ENCODE measurements around the gene DCAF5. TPM values are rescaled to one million over a fixed set of nuclear protein-coding genes. Genes with fewer than 3 reads are reported as not detected.

DCAF5 gene
- total RNA-seq = 8.4 and 11.1 TPM in 2 replicates

GRCh38 chr14:69152902-69153151 is at the start of gene DCAF5:
Gene DCAF5 (minus strand): TSS chr14:69153119. CDS start chr14:69152978, 141 bp downstream.

GRCh38 chr14:69191340-69192111 is 38.6 kb upstream of the DCAF5 start, which contains the start of gene EXD2:
Gene EXD2 (plus strand): TSS chr14:69191498. CDS start chr14:69209471, 17,973 bp downstream.

Other genes with a start within 250 kb of the DCAF5 start
- gene ACTN1, start 173.8 kb downstream of the DCAF5 start, total RNA-seq = 115 and 319 TPM in 2 replicates
- 18.6 and 22.2 TPM in 2 replicates for gene EXD2, start 38.4 kb upstream of the DCAF5 start, total RNA-seq
- not detected in 2 replicates for gene GALNT16, start 107.0 kb upstream of the DCAF5 start, total RNA-seq
- 86.3 and 99.5 TPM in 2 replicates for gene ERH, start 245.2 kb upstream of the DCAF5 start, total RNA-seq
- gene SLC39A9, start 245.6 kb upstream of the DCAF5 start, total RNA-seq = 119 and 159 TPM in 2 replicates